ENCODE results near the gene MUCL1.

- no peak for TF ChIP-seq POLR2A (IDR thresholded peaks at IDR 0.05; ENCODE audit: low read depth, low read length)
- no peak for TF ChIP-seq TAF1 (IDR thresholded peaks at IDR 0.05; ENCODE audit: low read depth, low read length)
- TF ChIP-seq POLR2AphosphoS5 (IDR thresholded peaks at IDR 0.05; ENCODE audit: low read depth, low read length), result no peak
- no peak for TF ChIP-seq SPI1 (IDR thresholded peaks at IDR 0.05; ENCODE audit: low read depth, low read length)
Observed at GRCh38 chr12:54829511-54829910, 24.8 kb upstream of the MUCL1 start.
